Left ventricle myocardium superior (tissue), 1 donor: ENCODE data around the gene SPAG16. TPM values are rescaled to one million over a fixed set of nuclear protein-coding genes. Genes with fewer than 3 reads are reported as not detected.
"Not testable (repeated sequence)": the region's sequence is repeated elsewhere in the genome, so short reads cannot be mapped to it uniquely, and the experiment has no call there.

Experiments used
- ATAC-seq: fragments of 200-7000 bp; cut with Tn5 transposase; one replicate; pipeline ENCODE4 v1.9.1; 2020; ENCODE audit warnings: mild to moderate bottlenecking, moderate library complexity
- DNase-seq: peaks from one replicate; pipeline ENCODE4 v3.0.0-alpha.2; 2020
- intact Hi-C: fragments of 100-400 bp; cut with micrococcal nuclease; formaldehyde crosslinking; loops from one replicate; pipeline ENCODE4 v1.11.0; 2022
- total RNA-seq: library from RNA; stranded (reverse); fragmentation: NEBNext Ultra II Directional; extraction: Animal tissue kit (Norgen Biotek cat#: 25700); gene quantifications from one replicate; pipeline ENCODE4 v1.2.1, GENCODE V29; 2021
- donor health status: DM: no; HTN: yes; CAD: no; lungs with severe emphysema.

SPAG16 gene
- total RNA-seq, 1 donor from 2014 or later, result 18.7 TPM

DNA sequence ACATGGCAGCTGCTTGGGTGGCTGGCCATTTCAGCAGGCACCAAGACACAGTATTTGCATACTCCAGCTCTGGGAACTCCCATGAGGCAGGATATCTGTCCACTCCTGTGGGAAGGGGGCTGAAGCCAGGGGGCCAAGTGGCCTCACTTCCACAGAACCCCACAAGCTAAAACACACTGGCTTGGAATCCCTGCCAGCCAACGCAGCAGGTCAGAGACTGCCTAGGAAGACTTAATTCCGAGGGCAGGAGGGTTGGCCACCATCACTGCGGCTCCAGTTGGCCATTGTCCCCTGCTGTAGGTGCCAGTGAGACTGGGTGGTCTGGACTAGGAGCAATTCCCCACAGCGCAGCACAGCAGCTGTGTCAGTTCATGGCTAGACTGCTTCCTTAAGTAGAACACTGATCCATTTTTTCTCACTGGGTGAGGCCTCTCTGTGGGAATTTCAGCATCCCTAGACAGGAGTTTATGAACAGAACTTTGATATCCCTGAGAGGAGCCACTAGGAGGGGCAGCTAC lies 52.0 kb downstream of the SPAG16 start:
- intact Hi-C loops, result no loop called here
- ATAC-seq (no peak), DNase-seq (no peak)

DNA sequence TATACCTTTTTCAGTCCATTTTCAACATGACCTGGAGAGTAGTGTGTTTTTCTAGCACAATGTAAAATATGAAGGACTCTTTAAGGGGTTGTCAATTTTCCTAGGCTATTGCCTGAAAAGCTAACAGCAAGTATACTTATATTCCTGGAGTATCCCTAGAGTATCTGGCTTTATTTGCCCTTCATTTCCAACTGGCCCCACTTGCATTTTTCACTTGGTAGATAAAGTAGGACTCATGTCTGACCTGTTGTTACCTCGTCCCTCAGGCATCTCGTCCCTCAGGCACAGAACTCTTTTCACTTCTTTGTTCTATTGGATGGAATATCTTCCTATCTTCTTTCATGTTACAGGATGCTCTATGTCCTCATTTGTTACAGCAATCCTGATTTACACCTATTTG lies 69.2 kb downstream of the SPAG16 start:
- DNase-seq, result no peak
- ATAC-seq, result no peak
- intact Hi-C loops, result no loop called here

DNA sequence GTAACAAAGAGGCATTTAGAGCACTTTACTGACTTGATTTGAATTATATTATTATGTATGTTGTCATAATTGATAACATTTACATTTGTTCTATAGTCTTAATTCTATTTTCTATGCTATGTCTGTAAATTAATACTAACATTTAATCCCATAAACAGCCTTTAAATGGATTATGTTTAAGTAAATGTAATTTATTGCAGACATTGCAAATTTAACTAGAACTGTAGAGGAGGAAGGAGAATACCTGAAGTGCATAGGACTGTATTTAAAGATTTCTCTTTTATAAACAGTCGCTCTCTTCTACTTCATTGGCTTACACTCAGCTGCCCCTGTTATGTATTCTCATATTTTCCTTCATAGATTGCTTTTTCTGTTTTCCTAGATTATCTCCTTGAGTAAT lies 92.4 kb downstream of the SPAG16 start:
- DNase-seq (no peak), ATAC-seq (no peak)
- intact Hi-C loops, result no loop called here

DNA sequence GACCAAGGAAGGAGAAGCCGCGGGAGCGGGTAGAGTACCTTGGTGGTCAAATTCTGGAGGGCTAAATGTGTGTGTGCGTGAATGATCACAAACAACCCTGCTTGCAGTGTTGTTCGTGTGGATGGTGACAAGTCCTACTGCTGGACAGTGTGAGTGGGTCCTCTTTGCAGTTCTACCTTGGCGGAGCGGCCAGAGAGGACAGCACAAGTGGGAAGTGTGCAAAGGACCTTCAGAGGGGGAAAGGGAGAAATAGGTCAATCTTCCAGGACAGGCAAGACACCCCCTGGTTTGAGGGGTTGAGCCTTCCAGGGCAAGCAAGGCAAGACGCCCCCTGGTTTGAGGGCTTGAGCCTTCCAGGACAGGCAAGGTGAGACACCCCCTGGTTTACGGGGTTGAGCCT lies 122.8 kb downstream of the SPAG16 start:
- ATAC-seq, intact Hi-C loops, DNase-seq: not testable (repeated sequence)

DNA sequence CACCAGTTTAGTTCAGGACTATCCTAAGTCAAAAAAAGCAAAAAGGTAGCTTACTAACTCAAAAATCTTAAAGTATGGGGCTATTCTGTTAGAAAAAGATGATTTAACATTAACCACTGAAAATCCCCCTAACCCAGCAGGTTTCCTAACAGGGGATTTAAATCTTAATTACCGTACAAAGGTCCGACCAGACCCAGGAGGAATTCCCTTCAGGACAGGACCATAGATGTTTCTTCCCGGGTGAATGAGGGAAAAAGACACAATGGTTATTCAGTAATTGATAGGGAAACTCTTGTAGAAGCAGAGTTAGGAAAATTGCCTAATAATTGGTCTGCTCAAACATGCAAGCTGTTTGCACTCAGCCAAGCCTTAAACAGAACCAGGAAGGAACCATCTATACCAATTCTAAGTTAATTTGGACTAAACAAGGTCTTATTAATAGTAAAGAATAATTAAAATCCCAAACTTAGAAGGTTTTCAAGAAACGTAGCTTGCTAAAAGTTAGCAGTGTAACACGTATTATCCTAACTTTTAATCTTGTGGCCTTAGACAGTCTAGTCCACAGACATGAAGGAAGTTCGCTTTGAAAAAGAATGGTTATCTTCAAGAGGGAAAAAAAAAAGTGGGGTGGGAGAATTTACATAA lies 124.3 kb downstream of the SPAG16 start:
- DNase-seq, intact Hi-C loops, ATAC-seq: not testable (repeated sequence)

DNA sequence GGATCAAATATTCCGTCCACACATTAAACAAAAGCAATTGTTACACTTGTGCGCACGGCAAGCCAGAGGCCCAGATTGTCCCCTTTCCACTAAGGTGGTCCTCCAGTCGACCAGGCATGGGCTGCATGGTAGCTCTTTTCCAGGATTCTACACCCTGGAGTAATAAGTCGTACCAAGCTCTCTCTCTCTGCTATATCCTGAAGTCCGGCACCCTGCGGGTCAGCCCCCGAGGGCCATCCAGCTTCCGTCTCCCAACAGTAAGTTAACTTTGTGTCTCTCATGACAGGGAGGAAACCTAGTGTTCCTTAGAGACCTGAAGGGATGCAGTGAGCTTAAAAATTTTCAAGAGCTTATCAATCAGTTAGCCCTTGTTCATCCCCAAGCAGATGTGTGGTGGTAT lies 126.4 kb downstream of the SPAG16 start:
- DNase-seq, ATAC-seq, intact Hi-C loops: not testable (repeated sequence)

DNA sequence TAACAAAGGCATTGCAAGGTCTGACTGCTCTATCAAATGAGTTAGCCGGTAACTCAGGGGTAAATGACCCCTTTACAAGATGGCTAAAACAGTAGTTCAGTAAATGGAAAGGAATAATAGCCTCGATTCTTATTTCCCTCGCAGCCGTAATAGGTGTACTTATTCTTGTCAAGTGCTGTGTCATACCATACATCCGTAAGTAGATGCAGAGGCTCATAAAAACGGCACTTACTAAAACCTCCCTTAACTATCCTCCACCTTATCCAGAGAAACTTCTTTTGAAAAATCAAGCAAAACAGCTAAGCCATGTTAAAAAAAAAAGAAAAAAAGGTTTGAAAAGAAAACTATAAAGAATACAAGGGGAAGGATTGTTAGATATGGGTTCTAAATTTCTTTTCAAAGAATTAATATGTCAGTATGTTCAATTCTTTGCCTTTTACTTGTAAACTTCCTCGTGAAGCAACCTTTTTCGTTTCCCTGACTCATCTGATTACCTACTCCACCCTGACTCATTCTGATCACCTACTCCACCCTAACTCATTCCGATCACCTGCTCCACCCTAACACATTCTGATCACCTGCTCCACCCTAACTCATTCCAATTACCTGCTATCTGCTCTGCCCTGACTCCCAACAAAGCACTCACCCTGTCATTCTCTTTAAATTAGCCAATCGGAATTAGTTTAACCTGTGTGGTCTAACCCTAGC lies 127.5 kb downstream of the SPAG16 start:
- ATAC-seq, result no peak
- intact Hi-C loops, result no loop called here

DNA sequence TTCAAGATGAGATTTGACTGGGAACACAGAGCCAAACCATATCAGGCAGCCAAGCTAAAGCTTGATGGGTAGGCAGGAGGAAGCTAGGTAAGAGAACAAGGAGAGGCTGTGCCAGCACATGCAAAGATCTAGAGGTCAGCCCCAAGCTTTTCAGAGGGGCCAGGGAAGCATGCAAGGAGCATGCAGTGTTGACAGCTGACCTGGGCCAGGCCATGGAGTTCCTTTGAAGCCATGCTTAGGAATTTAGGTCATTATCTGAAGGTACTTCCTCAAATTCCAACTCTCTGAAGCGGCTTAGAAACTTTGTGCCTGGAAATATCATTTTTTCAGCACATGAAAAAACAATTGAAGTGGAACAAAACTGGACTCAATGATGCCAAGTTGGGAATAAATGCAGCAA lies 130.8 kb downstream of the SPAG16 start:
- DNase-seq (no peak), ATAC-seq (no peak)
- intact Hi-C loops, result no loop called here

More for the DNA sequence above, 127.5 kb downstream of the SPAG16 start:
- DNase-seq, result no peak

DNA sequence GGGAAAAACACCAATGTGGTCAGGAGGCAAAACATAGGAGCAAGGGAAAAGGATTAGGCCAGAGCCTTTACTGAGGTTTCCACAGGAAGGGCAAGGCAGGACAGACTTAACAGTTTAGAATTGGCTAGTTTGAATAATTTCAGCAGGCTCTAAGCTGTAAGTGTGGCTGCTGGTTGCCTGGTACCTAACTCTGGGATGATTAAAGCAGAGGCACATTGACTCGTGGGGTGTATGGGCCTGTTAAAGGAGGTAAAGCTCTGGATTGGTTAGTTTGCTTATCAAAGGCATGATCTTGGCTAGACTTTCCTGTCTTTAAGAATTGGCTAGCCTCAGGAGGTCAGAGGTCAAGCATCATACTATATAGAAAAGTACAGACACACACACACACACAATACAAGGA lies 132.6 kb downstream of the SPAG16 start:
- DNase-seq (no peak), ATAC-seq (no peak)
- intact Hi-C loops, result no loop called here

DNA sequence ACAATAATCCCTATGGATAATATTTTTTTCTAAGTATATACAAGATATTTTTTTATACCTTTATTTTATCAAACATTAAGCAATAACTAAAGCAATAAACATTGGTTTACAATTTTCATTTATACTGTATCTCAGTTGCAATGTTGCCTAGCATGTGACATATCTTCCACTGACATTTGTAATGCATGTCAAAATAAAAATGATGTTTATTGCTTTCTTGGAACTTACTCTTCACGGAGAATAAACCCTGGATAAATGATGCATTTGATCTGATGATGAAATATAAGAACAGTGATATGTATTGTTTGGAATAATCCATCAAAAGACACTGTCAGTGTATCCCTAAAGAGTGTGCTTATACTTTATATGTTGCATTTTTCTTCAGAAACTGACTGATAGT lies 135.7 kb downstream of the SPAG16 start:
- intact Hi-C loops, result no loop called here
- no peak for DNase-seq
- ATAC-seq, result no peak

DNA sequence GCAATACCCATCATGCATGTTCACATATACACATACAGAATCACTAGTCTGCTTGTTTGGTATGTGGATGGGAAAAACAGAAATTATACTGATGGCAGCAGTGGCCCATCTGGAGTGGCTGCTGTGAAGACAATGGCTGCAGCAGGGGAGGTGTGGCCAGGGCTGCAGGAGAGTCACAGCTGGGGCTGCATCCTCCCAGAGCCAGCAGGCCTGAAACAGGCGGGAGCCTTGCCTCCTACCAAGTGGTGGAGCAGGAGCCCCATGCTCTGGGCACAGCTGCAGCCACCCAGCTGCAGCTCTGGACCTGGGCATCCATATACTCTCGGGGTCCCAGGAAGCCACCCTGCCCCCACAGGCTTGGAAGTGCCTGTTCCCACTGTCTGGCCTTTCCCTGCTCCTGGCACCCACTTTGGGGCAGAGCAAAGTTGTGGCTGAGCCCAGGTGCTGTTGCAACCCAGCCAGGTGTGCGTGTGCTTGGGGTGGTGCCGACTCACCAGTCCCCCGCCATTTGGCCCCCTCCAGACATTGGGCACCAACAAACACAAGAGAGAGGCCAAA lies 136.6 kb downstream of the SPAG16 start:
- intact Hi-C loops, result no loop called here
- ATAC-seq, result no peak
- no peak for DNase-seq

DNA sequence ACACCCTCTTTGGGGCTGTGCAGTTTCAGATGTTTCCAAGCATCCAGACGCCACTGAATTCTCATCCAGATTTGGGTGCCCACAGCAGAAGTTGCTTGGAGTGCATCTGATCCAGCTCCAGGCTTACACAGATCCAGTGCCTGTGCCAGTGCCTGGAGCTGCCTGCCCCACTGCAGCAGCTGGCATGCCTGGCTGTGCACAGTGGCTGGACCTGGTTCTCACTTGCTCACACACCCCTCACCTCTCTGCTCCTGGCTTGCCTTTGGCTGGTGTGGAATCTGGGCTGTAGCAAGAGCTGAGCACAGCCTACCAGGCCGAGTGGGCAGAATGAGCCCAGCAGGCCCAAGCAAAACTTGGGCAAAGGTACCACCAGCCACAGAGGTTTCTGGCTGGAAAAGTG lies 137.9 kb downstream of the SPAG16 start:
- ATAC-seq, result no peak
- intact Hi-C loops, result no loop called here

DNA sequence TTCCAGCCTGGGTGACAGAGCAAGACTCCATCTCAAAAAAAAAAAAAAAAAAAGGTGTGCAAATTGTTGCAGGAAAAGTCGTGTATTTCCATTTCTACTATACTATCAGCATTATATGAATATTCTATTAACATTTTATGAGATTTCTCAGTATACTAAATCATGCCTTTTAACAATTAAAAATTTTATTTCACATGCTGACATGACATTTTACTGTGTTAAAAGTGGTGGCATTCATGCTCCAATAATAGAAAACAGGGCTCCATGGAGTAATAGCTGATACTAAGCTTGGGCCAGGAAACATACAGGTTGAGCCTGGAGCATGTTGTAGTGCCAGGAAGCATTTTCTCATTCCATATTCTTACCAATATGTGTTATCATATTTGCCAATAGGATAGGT lies 141.4 kb downstream of the SPAG16 start:
- no peak for DNase-seq
- intact Hi-C loops, result no loop called here
- no peak for ATAC-seq

More for the DNA sequence above, 137.9 kb downstream of the SPAG16 start:
- DNase-seq, result no peak

DNA sequence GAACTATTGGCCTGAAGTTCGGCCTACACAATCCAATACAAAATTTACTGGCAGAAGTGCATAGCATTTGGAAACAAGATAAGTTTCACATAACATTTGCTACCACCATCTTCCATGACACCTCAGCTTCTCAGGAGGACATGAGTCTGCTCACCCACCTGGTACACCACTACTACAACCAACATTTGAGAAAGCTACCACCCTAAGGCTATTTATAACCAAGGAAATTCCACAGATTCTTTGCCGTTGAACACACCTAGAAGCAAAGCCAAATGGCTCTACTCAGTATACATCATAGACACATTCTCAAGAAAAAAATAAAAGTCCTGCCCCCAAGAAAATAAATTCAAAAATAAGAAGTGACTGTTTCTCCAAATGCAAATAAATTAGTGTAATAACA lies 145.3 kb downstream of the SPAG16 start:
- no peak for ATAC-seq
- intact Hi-C loops, result no loop called here
- no peak for DNase-seq

DNA sequence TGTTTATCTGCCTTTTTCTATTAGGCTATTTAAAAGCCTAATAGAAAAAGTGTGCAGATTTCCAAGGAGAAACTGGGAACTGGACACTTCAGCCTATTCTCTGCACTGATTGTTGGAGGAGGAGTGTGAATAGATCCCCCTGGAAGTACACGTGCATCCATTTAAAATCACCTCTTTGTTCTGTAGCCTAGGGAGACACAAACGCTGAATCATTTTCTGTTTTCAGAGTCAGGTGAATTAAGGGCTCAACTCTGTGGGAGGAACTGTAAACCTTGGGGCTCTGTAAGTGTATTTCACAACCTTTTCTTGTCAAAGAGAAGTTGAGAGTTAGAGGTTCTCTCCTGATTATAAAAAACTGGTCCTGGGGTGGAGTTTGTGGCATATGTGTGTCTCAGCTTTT lies 159.7 kb downstream of the SPAG16 start:
- intact Hi-C loops, result no loop called here
- ATAC-seq (no peak), DNase-seq (no peak)

DNA sequence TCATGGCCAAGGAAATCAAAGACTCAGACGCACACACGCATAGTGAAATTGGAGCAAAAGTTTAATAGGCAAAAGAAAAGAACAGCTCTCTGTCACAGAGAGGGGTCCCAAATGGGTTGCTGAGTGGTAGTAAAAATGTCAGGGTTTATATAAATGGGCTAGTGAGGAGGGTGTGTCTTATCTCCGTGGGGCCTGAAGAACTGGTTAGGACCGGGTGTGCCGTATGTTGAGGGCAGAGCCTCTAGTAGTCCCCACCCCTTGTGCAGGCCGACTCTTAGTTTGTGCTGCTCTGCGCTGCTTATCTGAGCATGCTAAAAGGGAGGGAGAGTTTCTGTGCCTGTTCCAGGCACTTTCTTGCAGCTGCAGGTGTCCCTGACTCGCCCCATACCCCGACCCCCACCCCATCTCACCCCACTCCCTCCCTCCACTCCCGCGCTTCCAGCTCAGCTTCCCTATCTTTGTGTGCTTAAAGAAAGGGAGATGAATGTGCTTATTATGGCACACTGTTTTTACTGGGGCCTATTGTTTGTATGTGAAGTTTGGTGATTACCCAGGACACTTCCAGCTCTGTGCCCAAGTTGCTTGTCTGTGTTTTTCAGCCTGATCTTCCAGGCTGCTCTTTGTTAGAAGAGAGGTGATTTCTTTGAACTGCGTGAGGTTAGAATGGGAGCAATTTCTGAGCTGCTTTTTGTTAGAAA lies 167.4 kb downstream of the SPAG16 start:
- ATAC-seq (peak; percentile 48), DNase-seq (no peak)
- intact Hi-C loops, result no loop called here

DNA sequence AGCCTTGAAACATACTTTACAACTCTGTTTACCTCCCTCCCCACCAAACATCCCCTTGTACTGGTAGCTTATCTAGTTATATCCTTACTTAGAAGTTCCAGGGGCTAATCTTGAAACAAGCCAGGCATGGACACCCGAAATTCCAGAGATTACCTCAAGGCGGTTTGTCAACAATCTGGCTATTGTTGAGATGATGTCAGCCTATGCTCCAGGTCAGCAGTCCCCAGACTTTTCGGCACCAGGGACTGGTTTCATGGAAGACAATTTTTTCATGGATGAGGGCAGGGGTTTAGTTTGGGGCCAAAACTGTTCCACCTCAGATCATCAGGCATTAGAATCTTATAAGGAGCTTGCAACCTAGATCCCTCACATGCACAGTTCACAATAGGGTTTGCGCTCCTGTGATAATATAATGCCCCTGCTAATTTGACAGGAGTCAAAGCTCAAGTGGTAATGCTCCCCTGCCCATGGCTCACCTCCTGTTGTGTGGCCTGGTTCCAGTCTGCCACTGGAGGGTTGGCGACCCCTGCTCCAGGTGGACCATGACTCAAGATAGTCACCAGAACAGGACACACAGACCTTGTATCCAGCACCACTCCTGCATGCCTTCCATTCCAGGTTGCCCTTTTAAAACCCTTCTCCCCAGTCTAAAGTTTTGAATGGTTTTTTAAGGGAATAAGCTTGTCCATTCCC lies 171.2 kb downstream of the SPAG16 start:
- ATAC-seq (no peak), DNase-seq (no peak)
- intact Hi-C loops, result no loop called here

DNA sequence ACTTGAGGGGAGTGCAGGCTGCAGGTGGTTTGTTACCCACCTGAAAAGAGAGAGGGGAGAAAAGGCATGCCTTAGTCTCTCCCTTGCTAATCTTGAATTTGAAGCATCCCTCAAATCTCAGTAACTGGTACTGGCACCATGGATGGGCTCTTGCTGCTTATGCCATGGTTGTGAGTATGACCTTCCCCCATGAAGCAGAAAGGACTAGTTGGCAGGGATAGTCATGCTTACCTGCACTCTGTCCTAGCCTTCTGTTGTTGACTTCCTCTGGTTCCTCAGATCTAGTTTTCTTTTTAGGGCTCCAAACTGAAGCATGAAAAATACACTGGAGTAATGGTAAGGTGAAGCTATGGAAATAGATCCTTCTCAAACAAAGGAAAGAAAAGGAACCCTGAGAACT lies 191.2 kb downstream of the SPAG16 start:
- no peak for ATAC-seq
- intact Hi-C loops, result no loop called here
- no peak for DNase-seq

DNA sequence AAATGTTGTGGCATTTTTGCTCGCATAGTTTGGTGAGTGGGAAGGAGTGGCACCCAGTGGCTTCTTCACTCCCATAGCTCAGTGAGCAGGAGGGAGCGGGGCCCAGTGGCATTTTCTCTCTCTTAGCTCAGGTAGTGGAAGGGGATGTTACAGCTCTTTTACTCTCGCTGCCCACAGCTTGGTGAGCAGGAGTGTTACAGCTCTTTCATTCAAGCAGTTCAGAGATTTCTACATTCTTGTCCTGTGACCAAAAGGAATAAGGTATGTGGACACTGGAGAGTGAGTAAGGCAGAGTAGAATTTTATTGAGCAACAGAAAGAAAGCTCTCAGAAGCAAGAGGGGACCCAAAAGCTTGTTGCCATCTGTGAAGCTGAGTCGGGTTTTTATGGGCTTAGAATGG lies 192.4 kb downstream of the SPAG16 start:
- ATAC-seq (no peak), DNase-seq (no peak)
- intact Hi-C loops, result no loop called here
